ENCODE measurements around the gene TNFSF8.

DNA sequence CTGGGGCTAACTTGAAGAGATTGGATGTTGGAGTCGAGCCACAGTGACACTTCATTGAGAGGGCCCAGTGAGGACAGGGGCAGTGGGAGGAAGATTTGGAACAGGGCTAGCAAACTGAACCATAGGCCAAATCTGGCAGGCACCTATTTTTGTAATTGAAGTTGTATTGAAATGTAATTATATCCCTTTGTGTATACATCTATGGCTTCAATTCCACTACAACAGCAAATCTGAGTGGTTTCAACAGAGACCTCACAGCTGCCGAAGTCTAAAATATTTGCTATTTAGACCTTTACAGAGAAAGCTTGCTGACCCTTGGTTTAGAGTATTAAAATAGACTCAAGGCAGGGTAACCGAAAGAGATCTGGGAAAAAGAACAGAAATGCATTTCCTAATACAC is 4.7 kb upstream of the TNFSF8 start:
- TF ChIP-seq CTCF (IDR thresholded peaks at IDR 0.05; ENCODE audit: poor library complexity, severe bottlenecking) (no peak), EP300 (conservative IDR thresholded peaks at IDR 0.05; ENCODE audit: poor library complexity, severe bottlenecking) (no peak), EZH2 (IDR thresholded peaks at IDR 0.05; ENCODE audit: borderline replicate concordance, insufficient read depth, low read length, poor library complexity, severe bottlenecking) (no peak), POLR2AphosphoS5 (IDR thresholded peaks at IDR 0.05) (no peak), MXI1 (conservative IDR thresholded peaks at IDR 0.05; ENCODE audit: poor library complexity, severe bottlenecking) (no peak), TAF1 (IDR thresholded peaks at IDR 0.05; ENCODE audit: low read depth) (no peak), SMC3 (conservative IDR thresholded peaks at IDR 0.05; ENCODE audit: poor library complexity) (no peak), RAD21 (conservative IDR thresholded peaks at IDR 0.05) (no peak)
- TF ChIP-seq, protein P1, sequence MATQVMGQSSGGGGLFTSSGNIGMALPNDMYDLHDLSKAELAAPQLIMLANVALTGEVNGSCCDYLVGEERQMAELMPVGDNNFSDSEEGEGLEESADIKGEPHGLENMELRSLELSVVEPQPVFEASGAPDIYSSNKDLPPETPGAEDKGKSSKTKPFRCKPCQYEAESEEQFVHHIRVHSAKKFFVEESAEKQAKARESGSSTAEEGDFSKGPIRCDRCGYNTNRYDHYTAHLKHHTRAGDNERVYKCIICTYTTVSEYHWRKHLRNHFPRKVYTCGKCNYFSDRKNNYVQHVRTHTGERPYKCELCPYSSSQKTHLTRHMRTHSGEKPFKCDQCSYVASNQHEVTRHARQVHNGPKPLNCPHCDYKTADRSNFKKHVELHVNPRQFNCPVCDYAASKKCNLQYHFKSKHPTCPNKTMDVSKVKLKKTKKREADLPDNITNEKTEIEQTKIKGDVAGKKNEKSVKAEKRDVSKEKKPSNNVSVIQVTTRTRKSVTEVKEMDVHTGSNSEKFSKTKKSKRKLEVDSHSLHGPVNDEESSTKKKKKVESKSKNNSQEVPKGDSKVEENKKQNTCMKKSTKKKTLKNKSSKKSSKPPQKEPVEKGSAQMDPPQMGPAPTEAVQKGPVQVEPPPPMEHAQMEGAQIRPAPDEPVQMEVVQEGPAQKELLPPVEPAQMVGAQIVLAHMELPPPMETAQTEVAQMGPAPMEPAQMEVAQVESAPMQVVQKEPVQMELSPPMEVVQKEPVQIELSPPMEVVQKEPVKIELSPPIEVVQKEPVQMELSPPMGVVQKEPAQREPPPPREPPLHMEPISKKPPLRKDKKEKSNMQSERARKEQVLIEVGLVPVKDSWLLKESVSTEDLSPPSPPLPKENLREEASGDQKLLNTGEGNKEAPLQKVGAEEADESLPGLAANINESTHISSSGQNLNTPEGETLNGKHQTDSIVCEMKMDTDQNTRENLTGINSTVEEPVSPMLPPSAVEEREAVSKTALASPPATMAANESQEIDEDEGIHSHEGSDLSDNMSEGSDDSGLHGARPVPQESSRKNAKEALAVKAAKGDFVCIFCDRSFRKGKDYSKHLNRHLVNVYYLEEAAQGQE (IDR thresholded peaks at IDR 0.05; ENCODE audit: borderline replicate concordance), result no peak

Data from neural cell (in vitro differentiated cells).